T-helper 1 cell treated with Interleukin-12 subunit alpha and Interleukin-12 subunit beta and Interleukin-4 antibody, amounts not matched to agents 30 μg/mL and 1 μg/mL, for 36 hours (primary cell): ENCODE data around the gene POU2AF1.
A peak's percentile ranks its signal among the peaks of the same experiment; 100 is the strongest.

Source experiments
- H3K27ac Mint-ChIP-seq: one replicate; pipeline ENCODE4 v1.8.0; 2021; ENCODE audit warnings: mild to moderate bottlenecking, mixed read lengths
- H3K27me3 Mint-ChIP-seq: one replicate; pipeline ENCODE4 v1.8.0; 2021; ENCODE audit warnings: low read depth, mixed read lengths
- H3K36me3 Mint-ChIP-seq: one replicate; pipeline ENCODE4 v1.8.0; 2021; ENCODE audit warnings: low read depth, mixed read lengths
- H3K4me1 Mint-ChIP-seq: one replicate; pipeline ENCODE4 v1.8.0; 2021; ENCODE audit warnings: low read depth, mixed read lengths
- H3K4me3 Mint-ChIP-seq: one replicate; pipeline ENCODE4 v1.8.0; 2021; ENCODE audit warnings: mild to moderate bottlenecking, moderate library complexity, mixed read lengths
- H3K9me3 Mint-ChIP-seq: one replicate; pipeline ENCODE4 v1.8.0; 2021; ENCODE audit warnings: mixed read lengths

The POU2AF1 gene

GRCh38 chr11:111378861-111379601 lies at the start of gene POU2AF1:
Gene POU2AF1, minus strand, starts transcription at chr11:111379275. Its CDS starts 98 bp downstream, at chr11:111379177.
- H3K27ac Mint-ChIP-seq = peak within 1 kb of the TSS; percentile 97
- H3K9me3 Mint-ChIP-seq = no peaks in the 10 kb centered on the region
- no peaks in the 10 kb centered on the region for H3K27me3 Mint-ChIP-seq
- H3K36me3 Mint-ChIP-seq = no peaks in the 10 kb centered on the region
- H3K4me1 Mint-ChIP-seq = peaks cover 45% of the 10 kb centered on the region
- peak within 1 kb of the TSS; percentile 89 for H3K4me3 Mint-ChIP-seq

GRCh38 chr11:111428113-111428876 lies 49.2 kb upstream of the POU2AF1 start:
- H3K4me1 Mint-ChIP-seq = peaks cover 3% of the 10 kb centered on the region
- no peak overlapping the region for H3K27ac Mint-ChIP-seq
- H3K9me3 Mint-ChIP-seq = no peaks in the 10 kb centered on the region
- no peak overlapping the region for H3K4me3 Mint-ChIP-seq
- no peaks in the 10 kb centered on the region for H3K36me3 Mint-ChIP-seq
- H3K27me3 Mint-ChIP-seq = peaks cover 13% of the 10 kb centered on the region

- Mint-ChIP-seq H3K4me3 (no peak overlapping the region), H3K27ac (no peak overlapping the region), H3K4me1 (peaks cover 4% of the 10 kb centered on the region), H3K27me3 (peaks cover 7% of the 10 kb centered on the region), H3K36me3 (no peaks in the 10 kb centered on the region), H3K9me3 (no peaks in the 10 kb centered on the region)
Observed at GRCh38 chr11:111427471-111427912, 48.4 kb upstream of the POU2AF1 start.

- H3K27ac Mint-ChIP-seq = no peak overlapping the region
- H3K4me3 Mint-ChIP-seq = no peak overlapping the region
- H3K9me3 Mint-ChIP-seq = no peaks in the 10 kb centered on the region
- H3K4me1 Mint-ChIP-seq = peaks cover 4% of the 10 kb centered on the region
- peaks cover 2% of the 10 kb centered on the region for H3K27me3 Mint-ChIP-seq
- no peaks in the 10 kb centered on the region for H3K36me3 Mint-ChIP-seq
Observed at GRCh38 chr11:111426617-111427016, 47.5 kb upstream of the POU2AF1 start.

GRCh38 chr11:111423250-111423615 lies 44.2 kb upstream of the POU2AF1 start:
- no peaks in the 10 kb centered on the region for H3K36me3 Mint-ChIP-seq
- H3K27ac Mint-ChIP-seq = no peak overlapping the region
- peaks cover 12% of the 10 kb centered on the region for H3K4me1 Mint-ChIP-seq
- no peaks in the 10 kb centered on the region for H3K27me3 Mint-ChIP-seq
- no peak overlapping the region for H3K4me3 Mint-ChIP-seq
- no peaks in the 10 kb centered on the region for H3K9me3 Mint-ChIP-seq

GRCh38 chr11:111422494-111423249 lies 43.6 kb upstream of the POU2AF1 start:
- Mint-ChIP-seq H3K27me3 (no peaks in the 10 kb centered on the region), H3K9me3 (no peaks in the 10 kb centered on the region), H3K4me1 (peaks cover 16% of the 10 kb centered on the region), H3K36me3 (no peaks in the 10 kb centered on the region), H3K27ac (no peak overlapping the region), H3K4me3 (no peak overlapping the region)

- H3K27ac Mint-ChIP-seq = no peak overlapping the region
- no peak overlapping the region for H3K4me3 Mint-ChIP-seq
- no peaks in the 10 kb centered on the region for H3K9me3 Mint-ChIP-seq
- no peaks in the 10 kb centered on the region for H3K27me3 Mint-ChIP-seq
- H3K36me3 Mint-ChIP-seq = no peaks in the 10 kb centered on the region
- peaks cover 28% of the 10 kb centered on the region for H3K4me1 Mint-ChIP-seq
Observed at GRCh38 chr11:111421251-111421650, 42.2 kb upstream of the POU2AF1 start.

- Mint-ChIP-seq H3K9me3 (no peaks in the 10 kb centered on the region), H3K27me3 (no peaks in the 10 kb centered on the region), H3K4me3 (no peak overlapping the region), H3K36me3 (no peaks in the 10 kb centered on the region), H3K4me1 (peaks cover 36% of the 10 kb centered on the region), H3K27ac (no peak overlapping the region)
Observed at GRCh38 chr11:111419641-111420327, 40.7 kb upstream of the POU2AF1 start.

GRCh38 chr11:111419181-111419580 lies 40.1 kb upstream of the POU2AF1 start:
- H3K4me3 Mint-ChIP-seq = no peak overlapping the region
- no peaks in the 10 kb centered on the region for H3K9me3 Mint-ChIP-seq
- H3K27ac Mint-ChIP-seq = no peak overlapping the region
- no peaks in the 10 kb centered on the region for H3K27me3 Mint-ChIP-seq
- H3K36me3 Mint-ChIP-seq = no peaks in the 10 kb centered on the region
- H3K4me1 Mint-ChIP-seq = peaks cover 42% of the 10 kb centered on the region

- H3K27me3 Mint-ChIP-seq = no peaks in the 10 kb centered on the region
- H3K4me3 Mint-ChIP-seq = no peak overlapping the region
- peaks cover 45% of the 10 kb centered on the region for H3K4me1 Mint-ChIP-seq
- no peaks in the 10 kb centered on the region for H3K36me3 Mint-ChIP-seq
- H3K9me3 Mint-ChIP-seq = no peaks in the 10 kb centered on the region
- H3K27ac Mint-ChIP-seq = no peak overlapping the region
Observed at GRCh38 chr11:111418436-111418787, 39.3 kb upstream of the POU2AF1 start.

- Mint-ChIP-seq H3K4me3 (peak overlapping the region; percentile 56), H3K9me3 (no peaks in the 10 kb centered on the region), H3K27ac (peak overlapping the region; percentile 79), H3K36me3 (no peaks in the 10 kb centered on the region), H3K4me1 (peaks cover 45% of the 10 kb centered on the region), H3K27me3 (no peaks in the 10 kb centered on the region)
Observed at GRCh38 chr11:111417766-111418435, 38.8 kb upstream of the POU2AF1 start.

GRCh38 chr11:111417011-111417765 lies 38.1 kb upstream of the POU2AF1 start:
- H3K4me3 Mint-ChIP-seq = peak overlapping the region; percentile 56
- H3K27ac Mint-ChIP-seq = peak overlapping the region; percentile 79
- H3K9me3 Mint-ChIP-seq = no peaks in the 10 kb centered on the region
- H3K36me3 Mint-ChIP-seq = no peaks in the 10 kb centered on the region
- peaks cover 50% of the 10 kb centered on the region for H3K4me1 Mint-ChIP-seq
- no peaks in the 10 kb centered on the region for H3K27me3 Mint-ChIP-seq

- peak overlapping the region; percentile 79 for H3K27ac Mint-ChIP-seq
- no peaks in the 10 kb centered on the region for H3K27me3 Mint-ChIP-seq
- H3K4me3 Mint-ChIP-seq = no peak overlapping the region
- no peaks in the 10 kb centered on the region for H3K36me3 Mint-ChIP-seq
- H3K4me1 Mint-ChIP-seq = peaks cover 50% of the 10 kb centered on the region
- no peaks in the 10 kb centered on the region for H3K9me3 Mint-ChIP-seq
Observed at GRCh38 chr11:111416231-111416960, 37.3 kb upstream of the POU2AF1 start.
